GM21367 (cell line): Measurements from ENCODE around the gene FKBP8.

Experiments used
- ATAC-seq: cut with Tn5 transposase; IDR thresholded peaks from one replicate; pipeline ENCODE4 v1.9.1; 2021; ENCODE audit not compliant: unreplicated experiment

FKBP8 gene

DNA sequence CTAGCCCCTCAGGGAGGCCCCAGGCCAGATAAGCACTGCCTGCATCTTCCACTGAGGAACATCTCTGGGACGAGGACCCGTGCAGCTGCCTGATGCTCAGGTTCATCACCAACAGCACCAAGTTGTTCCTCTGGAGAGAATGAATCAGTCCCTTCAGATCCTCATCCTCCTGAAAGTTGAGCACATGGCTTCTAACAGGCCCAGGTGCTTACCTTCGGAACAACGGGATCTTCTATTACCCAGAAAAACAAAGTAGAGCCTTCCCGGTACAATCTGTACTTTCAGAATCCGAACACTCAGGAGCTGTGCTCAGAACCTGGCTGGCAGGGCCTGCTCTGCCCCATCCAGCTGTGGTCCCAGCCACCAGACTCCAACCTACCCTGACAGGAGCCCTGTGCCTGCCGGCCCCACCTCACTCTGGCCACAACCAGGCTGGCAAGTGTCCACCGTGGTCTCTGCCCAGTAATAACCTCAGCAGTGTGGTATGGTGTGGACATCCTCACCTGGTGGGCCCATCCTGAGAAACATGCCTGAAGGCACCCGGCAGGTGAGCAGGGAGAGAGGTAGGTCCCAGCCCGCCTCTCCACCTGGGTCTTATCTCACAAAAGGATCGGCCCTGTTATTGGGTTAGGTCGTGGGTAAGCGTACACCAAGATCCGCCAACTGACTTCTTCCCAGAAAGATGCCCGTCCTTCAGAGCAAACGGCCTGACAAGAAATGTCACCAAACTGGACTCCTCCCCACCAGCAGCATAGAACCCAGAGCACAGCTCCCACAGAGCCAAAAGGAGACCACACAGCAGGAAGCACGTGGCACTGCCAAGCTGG, 55.6 kb downstream of the FKBP8 start:
- no peak for ATAC-seq

DNA sequence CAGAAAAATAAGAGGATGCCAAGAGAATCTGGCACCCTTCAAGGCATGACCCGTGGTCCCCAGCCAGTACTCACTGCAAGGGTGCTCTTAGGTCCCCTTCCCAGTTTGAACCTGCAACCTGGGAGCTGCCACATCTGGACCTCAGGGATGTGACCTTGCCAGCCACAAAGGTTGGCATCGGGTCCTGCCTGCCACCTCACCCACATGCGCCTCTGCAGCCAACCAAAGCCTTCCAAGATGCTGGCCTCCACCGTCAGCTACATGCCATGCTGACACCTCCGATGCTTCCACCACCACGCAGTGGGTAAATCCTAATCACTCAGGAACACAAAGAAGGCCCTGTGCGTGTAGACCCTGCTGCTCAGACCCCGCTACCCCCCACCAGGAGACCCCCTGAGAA, 56.6 kb downstream of the FKBP8 start:
- no peak for ATAC-seq

DNA sequence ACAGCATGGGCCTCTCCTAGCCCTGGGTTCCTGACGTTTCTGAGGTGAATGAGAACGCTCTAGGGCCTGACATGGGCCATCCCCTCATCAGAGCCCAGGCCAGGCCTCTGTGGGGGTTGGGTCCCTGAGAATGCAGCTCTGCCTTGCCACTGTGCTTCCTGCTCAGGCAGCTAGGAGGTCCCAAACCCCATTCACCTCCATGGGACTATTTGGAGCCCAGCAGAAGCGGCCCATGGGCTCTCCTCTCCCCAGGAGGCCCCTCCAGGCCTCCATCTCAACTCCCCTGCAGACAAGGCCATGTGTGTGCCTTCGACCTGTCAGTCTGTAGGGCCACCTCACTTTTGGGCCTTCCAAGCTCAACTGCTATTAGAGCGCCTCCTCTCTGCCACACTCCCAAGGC, 58.4 kb downstream of the FKBP8 start:
- no peak for ATAC-seq

DNA sequence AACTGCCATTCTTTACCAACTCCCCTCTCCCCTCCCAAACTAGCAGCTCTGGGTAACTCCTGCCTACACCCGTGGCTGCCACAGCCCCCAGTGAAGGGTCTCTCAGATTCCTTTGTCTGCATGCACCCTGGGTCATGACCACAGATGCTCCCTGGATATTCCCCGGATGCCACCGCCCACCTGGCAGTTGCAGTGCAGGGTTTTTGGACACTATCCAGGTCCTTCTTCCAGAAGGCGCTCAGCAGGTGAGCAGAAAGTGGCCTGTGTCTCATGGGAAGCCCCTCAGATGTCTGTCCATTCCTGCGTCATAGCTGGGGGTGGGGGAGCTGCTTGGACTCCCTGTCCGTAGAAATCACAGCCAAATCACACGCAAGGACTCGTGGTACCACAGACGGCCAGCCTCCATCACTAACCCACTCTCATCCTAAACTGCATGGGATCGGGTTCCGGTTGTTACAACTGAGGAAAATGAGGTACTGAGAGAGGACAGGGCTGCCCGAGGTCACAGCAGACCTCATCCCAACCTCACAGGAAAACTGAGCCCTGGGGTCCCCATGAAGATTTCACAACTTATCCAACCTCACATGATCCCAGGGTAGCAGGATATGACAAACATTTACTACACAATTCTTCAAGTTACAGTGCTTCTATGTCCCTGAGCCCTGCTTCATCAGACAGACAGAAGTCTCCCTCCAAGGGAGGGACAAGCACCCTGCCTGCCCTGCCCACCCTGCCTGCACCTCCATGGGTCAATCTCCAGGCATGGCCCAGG, 60.1 kb downstream of the FKBP8 start:
- ATAC-seq, result no peak
